ENCODE measurements around the gene IL6ST.
"Not testable (repeated sequence)": the region's sequence is repeated elsewhere in the genome, so short reads cannot be mapped to it uniquely, and the experiment has no call there.

IL6ST gene

DNA sequence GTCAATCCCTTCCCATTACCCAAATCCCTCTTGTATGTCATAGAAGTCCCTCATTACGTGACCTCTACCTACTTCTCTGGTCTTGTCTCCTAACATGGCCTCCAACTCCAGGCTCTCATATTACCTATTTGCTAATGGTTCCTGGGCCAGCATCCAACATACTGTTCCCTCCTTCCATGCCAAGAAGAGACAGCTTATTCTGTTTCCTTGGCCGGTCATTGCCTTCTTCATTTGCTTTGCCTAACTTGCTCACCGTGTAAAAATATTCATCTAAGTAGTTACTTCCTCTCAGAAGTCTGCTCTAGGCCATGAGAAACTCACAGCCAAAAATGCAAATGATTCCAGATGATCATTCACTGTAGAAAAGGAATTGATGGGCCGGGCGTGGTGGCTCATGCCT is 8.9 kb upstream of the IL6ST start:
- DNase-seq, result no peak

DNA sequence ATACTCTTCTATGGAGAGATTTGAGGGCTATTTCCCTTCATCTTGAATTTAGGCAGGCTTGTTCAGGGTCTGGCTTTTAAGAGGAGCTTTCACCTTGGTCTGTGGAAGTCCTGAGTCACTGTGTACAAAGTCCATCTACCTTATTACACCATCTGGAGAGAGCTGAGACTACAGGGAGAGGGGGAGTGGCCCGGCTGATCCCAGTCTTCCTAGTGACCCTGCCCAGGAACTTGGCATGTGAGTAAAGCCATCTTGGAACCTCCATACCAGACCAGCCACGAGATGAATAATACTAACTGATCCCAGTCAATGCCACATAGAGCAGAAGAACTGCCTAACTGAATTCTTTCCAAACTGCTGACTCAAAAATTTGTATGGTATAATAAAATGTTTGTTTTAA is 8.4 kb upstream of the IL6ST start:
- DNase-seq, result no peak

DNA sequence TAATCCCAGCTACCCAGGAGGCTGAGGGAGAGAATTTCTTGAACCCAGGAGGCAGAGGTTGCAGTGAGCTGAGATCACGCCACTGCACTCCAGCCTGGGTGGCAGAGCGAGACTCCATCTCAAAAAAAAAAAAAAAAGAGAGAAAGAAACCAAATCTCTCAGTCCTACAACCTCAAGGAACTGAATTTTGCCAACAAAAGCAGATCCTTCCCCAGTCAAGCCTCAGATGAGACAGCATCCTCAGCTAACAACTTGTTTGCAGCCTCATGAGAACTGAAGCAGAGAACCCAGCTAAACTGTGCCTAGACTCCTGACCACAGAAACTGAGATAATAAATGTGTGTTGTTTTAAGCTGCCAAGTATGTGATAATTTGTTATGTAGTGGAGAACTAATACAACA is 7.5 kb upstream of the IL6ST start:
- no peak for DNase-seq

DNA sequence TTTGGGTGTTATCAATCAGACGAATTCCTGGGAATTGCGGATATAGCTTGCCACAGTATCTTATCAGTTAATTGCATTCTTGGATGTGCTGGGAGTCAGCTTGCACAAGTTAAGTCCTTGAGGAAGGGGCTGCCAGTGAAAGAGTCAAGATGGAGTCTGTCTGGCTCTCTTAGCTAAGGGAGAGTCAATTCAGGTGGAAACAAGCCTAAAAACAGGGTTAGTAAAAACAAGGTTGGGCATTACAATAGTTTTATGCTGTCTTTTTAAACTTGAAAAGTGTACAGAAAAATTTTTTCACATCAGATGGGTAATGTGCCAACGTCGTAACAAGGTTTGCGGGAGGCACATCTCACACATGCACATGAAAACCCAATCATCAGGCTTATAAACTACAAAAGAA is 5.5 kb upstream of the IL6ST start:
- not testable (repeated sequence) for DNase-seq

DNA sequence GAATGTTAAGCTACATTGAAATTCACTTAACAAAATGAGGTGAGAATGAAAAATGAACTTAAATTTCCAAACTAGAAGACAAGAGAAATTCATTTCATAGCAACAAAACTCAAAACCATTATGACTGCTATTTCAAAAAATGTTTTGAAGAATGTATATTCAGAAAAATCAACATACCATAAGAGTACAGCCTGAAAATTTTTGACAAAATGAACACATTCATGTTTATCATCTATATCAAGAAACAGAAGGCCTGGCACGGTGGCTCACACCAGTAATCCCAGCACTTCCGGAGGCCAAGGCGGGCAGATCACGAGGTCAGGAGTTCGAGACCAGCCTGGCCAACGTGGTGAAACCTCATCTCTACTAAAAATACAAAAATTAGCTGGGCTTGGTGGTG is 4.2 kb upstream of the IL6ST start:
- DNase-seq, result no peak

DNA sequence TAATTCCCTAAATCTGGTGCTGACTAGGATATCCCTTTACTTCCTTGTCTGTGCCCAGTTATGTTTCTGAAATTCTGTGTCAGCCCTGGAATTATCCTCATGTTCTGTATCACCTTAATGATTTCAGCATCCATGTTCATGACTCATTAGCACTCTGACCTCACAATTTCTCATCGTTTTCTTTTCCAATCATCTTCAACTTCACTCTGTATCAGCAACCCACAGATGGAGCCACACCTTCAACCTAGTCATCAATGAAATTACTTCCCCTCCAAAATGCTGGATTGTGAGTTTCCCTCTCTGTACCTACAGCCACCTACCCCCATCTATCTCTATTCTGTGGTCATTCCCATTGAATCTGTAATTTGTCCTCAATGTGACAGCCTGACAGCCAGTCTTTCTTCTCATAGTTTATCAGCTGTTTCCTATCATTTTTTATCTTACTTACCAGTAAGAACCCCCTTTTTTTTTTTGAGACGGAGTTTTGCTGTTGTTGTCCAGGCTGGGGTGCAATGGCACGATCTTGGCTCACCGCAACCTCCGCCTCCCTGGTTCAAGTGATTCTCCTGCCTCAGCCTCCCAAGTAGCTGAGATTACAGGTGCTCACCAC is 3.1 kb upstream of the IL6ST start:
- no peak for DNase-seq

DNA sequence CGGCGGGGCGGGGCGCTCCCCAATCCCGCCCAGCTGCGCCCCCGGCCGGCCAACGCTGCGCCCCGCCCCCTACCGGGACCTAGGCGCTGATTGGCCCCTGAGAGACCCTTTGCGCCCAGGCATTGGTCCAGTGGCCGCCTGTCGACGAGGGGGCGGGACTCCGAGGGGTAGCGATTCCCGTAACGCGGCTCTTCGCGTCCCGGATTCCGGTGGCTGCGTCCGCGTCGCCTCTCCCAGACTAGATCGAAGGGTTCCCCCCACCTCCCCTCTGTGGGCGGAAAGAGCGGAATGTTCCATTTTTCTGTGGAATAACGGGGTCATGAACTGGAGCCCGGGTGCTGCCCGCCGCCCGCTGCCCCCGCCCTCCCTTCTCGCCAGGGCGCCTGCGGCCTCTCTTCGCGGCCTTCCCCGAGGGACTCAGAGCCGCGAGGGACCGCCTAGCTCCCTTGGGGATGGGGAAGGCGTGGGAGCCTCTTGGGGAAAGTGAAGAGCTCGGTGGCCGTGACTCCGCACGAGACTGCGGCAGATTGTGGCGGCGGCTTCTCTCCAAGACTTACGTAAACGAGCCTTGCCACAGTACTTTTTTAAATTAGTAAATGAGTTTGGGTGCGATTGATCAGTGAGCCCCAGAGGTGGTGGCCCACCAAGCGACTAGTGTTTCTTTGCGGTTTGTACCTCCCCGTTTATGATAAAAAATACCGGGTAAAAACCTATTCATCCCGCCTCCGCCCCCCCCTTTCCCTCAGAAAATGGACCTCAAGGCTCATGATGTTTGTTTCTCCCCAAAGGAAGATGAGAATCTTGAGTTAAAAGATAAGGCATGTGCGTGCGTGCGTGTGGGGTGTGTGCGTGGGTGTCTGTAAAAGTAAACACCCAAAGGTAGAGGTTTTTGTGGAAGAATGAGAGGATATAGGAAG is 493 bp upstream of the IL6ST start:
- peak; percentile 97 to 98 for DNase-seq

DNA sequence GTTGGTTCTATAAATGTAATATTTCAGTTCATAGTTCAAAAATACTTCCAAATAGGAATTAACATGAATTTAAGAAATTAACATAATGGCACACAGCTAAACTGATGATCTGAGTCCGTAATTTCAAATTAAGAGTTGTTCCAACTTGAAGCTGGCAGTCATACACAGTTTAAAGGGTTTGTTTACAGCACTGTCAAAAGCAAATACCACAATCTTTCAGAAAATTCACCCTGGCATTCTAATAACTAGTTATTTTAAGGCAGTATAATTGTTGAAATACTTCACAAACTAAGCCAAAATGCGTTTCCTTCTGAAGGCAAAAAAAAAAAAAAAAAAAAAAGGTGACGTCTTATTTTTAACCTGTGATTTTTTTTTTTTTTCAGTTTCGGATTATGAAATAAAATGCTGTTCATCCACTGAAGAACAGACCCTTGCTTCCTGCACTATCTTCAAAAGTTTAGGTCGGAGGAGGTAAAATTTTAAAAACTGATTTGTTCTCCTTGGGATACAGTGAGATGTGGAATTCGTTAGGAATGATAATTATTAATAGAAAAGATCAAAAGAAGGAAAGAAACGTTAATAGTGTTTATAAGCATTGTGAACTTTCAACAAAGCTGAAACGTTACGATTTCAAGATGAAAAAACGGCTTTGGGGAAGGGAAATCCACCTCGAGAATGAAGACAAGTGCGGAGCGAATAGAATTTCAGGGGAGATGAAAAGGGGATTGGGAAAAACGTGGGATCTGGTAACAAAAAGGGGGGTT is 850 bp downstream of the IL6ST start:
- no peak for DNase-seq

DNA sequence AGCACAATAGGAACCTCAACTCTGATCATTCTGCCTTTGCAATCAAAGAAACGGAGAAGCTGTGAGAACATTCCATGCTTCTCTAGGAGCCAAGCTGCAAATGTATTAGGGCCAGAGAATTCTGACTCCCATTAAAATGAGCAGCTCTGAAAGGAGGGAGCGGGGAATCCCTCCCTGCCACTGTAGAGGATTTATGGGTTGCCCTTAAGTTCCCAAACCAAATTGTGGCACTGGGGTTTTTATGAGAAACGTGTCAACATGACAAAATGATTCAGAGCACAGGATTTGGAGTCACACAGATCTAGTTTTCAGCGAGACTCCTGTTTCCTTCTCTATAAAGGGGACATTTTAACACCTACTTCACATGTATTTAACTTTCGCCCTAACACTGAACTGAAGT is 1.8 kb downstream of the IL6ST start:
- no peak for DNase-seq

DNA sequence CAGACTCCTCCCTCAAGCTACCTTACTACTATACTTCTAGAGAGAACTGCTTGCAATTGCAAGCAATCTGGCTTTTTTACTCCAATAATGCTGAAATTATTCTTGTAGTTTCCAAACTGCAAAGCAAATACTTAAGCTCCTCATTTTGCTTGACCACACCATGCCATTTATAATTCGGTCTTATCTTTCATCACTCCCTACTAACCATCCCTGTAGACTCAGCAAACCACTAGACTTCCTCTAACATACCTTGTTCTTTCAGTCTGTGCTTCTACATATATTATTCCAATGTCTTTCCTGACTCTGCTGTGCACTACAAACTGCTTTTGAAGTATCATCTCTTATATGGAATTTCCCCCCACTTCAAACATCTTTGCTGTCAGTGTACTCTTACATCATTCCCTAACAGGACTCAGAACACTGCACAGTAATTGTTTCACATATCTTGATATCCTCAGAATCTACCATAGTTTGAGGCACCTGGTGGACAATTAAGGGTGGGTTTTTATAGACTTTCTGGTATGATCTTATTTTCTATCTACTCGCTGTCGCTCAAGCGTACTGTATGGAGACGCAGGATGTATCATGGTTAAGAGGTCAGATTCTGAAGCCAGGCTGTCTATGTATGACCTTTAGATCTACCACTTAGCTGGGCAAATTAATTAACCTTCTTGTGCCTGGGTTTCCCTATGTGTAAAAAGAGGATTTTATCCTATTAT is 2.8 kb downstream of the IL6ST start:
- no peak for DNase-seq

DNA sequence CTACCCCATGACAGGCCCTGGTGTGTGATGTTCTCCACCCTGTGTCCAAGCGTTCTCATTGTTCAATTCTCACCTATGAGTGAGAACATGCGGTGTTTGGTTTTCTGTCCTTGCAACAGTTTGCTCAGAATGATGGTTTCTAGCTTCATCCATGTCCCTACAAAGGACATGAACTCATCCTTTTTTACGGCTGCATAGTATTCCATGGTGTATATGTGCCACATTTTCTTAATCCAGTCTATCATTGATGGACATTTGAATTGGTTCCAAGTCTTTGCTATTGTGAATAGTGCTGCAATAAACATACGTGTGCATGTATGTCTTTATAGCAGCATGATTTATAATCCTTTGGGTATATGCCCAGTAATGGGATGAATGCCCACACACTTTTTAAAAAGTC is 3.9 kb downstream of the IL6ST start:
- DNase-seq, result not testable (repeated sequence)

DNA sequence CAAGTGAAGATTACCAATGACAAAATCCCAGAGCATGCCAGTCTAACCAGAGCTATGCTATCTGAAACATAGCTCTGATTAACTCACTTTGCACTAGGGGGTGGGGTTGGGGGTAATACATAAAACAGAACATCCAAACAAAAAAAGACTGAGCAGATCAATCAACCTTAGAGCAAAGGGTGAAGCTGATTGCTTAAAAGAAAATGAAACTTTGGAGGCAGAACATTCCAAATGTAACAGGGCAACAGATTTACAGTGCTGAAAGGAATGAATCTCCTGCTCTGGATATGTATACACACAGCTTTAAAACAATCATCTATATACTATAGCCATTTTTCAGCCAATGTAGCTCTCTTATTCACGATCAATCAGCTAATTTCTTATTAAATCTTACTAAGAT is 4.9 kb downstream of the IL6ST start:
- DNase-seq, result no peak

DNA sequence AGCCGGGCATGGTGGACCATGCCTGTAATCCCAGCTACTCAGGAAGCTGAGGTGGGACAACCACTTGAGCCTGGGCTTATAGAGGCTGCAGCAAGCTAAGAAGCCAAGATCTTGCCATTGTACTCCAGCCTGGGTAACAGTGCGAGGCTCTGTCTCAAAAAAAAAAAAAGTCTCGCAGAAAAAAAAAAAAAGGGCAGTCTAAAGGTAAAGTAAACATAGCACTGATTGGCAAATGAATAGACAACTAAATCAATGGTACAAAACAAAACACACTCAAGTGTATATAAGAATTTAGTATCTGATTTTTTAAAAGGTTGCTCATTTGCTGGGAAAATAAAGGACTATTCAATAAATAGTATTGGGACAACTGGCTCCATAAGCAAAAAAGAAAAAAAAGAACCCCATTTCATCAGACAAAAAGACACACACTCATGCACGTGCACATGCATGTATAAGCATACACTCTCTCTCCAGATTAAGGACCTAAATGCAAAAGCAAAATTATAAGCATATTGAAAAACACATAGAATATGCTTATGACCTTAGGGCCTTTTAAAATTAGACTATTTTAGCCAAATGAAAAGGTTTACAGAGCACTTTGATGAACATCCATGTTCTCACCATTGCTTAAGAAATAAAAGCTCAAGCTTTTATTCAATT is 5.7 kb downstream of the IL6ST start:
- DNase-seq, result no peak

DNA sequence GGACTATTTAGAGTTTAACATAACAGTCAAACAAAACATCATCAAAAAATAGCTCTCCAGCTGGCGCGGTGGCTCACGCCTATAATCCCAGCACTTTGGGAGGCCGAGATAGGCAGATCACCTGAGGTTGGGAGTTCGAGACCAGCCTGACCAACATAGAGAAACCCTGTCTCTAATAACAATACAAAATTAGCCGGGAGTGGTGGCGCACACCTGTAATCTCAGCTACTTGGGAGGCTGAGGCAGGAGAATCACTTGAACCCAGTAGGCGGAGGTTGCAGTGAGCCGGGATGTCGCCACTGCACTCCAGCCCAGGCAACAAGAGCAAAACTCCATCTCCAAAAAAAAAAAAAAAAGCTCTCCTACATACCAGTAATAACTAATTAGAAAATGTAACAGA is 6.3 kb downstream of the IL6ST start:
- not testable (repeated sequence) for DNase-seq

DNA sequence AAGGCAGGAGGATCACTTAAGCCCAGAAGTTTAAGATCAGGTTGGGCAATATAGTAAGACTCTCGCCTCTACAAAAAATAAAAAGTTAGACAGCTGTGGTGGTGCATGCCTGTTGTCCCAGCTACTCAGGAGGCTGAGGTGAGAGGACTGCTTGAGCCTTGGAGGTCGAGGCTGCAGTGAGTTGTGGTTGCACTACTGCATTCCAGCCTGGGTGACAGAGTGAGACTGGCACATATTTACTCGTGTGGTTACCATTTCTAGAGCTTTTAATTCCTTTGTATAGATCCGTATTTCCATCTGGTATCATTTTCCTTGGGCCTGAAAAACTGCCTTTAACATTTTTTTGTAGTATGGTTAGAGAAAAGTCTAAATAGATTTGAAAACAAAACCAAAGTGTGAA is 7.8 kb downstream of the IL6ST start:
- DNase-seq, result no peak

DNA sequence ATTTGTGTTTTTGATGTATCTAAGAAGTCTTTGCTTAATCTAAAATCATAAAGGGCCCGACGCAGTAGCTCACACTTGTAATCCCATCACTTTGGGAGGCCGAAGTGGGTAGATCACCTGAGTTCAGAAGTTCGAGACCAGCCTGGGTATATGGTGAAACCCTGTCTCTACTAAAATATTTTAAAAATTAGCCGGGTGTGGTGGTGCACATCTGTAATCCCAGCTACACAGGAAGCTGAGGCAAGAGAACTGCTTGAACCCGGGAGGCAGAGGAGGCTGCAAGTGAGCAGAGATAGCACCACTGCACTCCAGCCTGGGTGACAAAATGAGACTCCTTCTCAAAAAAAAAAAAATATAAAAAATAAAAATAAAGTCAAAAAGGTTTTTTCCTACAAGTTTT is 9.6 kb downstream of the IL6ST start:
- DNase-seq, result no peak

DNA sequence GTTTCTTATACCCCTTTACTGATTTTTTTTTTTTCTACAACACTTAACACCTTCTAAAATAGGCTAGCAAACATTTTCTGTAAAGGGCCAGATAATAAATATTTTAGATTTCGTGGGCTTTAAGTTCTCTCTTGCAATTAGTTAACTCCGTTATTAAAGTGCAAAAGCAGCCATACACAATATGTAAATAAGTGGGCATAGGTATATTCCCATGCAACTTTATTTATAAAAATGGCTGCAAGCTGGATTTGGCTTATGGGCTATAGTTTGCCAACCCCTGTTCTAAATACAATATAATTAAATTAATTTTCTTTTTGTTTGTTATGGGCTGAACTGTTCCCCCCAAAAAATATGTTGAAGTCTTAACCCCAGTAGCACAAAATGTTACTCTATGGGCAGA is 10.8 kb downstream of the IL6ST start:
- DNase-seq, result no peak

DNA sequence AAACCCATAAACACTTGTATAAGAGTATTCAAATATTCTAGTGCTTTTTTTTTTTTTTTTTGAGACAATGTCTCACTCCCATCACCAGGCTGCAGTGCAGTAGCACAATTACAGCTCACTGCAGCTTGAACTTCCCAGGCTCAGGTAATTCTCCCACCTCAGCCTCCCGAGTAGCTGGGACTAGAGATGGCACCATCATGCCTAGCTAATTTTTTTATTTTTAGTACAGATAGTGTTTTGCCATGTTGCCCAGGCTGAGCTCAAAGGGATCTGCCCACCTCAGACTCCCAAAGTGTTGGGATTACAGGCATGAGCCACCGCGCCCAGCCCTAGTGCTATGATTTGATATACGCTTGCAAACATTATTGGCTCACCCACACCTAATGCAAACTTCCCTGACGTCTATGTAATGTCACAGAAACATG is 11.8 kb downstream of the IL6ST start:
- DNase-seq, result no peak

DNA sequence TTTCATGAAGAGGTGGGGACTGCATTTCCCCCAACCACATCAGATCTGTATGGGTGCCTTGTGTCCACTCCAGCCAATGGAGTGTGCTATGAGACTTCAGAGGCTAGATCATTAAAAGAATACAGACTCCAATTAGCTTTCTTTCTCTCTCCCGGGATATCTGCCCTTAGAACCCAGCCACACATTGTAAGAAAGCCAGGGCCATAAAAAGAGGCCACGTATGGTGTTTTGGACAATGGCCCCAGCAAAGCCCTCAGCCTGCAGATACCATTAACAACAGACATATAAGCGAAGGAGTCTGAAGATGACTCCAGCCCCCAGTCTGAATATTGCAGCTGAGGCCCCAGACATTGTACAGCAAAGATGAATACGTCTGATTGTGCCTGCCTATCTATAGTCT is 21.5 kb downstream of the IL6ST start:
- no peak for DNase-seq

DNA sequence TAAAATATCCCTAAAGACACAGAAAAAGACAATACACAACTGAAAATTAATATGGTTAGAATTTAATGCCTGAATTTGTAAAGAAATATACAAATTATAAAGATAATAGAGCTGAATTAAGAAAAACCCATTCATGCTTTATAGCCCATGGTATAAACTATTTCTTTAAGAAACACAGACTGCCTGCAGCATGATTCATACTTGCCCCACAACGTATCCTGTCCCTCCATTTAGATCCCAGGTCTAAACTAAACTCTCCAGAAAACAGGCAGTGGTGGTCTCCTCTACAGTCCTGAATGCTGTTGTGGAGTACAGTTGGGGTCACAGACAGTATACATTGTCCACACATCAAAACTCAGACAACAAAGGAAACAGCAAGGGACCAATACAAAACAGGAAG is 24.8 kb downstream of the IL6ST start:
- no peak for DNase-seq

DNA sequence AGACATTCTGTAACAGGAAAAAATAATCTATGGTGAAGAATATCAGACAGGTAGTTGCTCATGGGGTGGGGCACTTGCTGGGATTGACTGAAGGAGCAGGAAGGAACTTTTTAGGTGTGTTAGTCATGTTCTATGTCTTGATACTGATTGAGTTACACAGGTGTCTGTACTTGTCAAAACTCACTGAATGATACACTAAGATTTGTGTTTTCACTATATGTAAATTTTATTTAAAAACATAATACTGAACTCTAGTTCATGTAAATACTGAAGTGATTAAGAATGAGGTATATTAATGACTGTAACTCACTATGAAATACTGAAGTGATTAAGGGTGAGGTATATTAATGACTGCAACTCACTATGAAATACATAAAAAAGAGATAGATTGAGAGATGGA is 28.5 kb downstream of the IL6ST start:
- no peak for DNase-seq

DNA sequence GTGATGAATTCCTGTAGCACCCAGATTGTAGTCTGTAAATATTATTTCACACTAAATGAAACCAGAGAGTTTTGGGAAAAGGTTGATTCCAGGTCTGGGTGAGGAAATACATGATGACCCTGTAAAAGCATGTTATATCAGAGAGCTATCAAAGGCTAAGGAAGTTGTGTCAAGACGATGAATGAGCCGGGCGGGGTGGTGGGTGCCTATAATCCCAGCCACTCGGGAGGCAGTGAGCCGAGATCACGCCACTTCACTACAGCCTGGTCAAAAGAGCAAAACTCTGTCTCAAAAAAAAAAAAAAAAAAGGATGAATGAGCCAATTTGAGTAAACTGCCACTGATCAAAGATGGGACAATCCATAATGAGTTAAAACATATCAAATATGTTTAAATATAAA is 29.2 kb downstream of the IL6ST start:
- no peak for DNase-seq

DNA sequence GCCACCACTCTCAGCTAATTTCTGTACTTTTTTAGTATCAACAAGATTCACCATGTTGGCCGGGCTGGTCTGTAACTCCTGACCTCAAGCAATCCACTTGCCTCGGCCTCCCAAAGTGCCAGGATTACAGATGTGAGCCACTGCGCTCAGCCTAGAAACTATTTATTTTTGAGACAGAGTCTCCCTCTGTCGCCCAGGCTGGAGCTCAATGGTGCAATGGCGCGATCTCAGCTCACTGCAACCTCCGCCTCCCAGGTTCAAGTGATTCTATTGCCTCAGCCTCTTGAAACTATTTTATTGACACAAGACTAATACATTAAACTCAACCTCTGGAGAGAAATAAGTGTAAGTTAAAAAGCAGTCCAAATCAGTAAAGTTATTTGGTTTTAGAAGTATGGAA is 34.0 kb downstream of the IL6ST start:
- DNase-seq, result no peak
